Left ventricle myocardium superior (tissue), 1 donor: ENCODE results near the gene HYAL3. TPM values are rescaled to one million over a fixed set of nuclear protein-coding genes. Genes with fewer than 3 reads are reported as not detected.
"Not testable (repeated sequence)": the region's sequence is repeated elsewhere in the genome, so short reads cannot be mapped to it uniquely, and the experiment has no call there.

Experiments used
- ATAC-seq: fragments of 200-7000 bp; cut with Tn5 transposase; one replicate; pipeline ENCODE4 v1.9.1; 2020; ENCODE audit warnings: mild to moderate bottlenecking, moderate library complexity
- DNase-seq: peaks from one replicate; pipeline ENCODE4 v3.0.0-alpha.2; 2020
- intact Hi-C: fragments of 100-400 bp; cut with micrococcal nuclease; formaldehyde crosslinking; loops from one replicate; pipeline ENCODE4 v1.11.0; 2022
- total RNA-seq: library from RNA; stranded (reverse); fragmentation: NEBNext Ultra II Directional; extraction: Animal tissue kit (Norgen Biotek cat#: 25700); gene quantifications from one replicate; pipeline ENCODE4 v1.2.1, GENCODE V29; 2021
- donor health status: DM: no; HTN: yes; CAD: no; lungs with severe emphysema.

Gene HYAL3
- total RNA-seq, 1 donor from 2014 or later = 0.92 TPM

DNA sequence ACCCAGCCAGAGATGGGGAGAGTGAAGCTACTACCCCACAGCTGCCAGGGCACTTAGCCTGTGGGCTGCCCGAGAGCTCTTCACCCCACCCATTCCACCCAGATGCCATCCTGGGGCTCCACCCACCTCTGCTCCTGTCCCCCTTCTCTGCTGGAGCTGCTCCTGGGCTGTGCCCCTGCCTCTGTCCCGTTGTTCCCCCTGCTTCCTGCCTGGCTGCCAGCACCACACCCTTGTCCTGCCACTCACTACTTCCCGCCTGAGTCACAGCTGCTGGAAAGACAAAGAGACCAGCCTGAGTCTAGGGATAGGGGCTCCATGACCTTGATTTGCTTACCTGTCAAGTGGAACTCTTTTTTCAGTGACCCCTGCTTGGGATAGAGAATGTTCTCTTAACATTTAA, 50.8 kb downstream of the HYAL3 start:
- intact Hi-C loops = no loop called here
- ATAC-seq (peak; percentile 39), DNase-seq (peak; percentile 70)

DNA sequence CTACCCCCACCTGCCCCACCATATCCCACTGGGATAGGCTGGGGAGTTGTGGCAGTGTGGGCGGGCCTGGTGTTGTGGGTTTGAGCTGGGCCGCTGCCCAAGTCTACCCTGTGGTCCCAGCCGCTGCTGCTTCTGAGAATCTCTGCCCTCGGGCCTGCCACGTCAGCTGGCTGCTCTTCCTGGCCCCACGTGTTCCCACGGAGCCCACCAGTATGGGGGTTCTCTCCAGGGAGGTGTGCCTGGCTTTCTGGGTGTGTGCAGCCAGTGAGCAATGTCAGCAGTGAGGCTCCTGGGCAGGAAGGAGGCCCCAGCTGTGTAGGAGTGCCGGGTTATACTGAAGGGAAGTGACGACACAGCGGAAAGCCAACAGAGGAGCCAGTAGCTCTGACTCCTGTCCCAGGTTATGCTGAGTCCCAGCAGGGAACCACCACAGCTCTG, 52.7 kb downstream of the HYAL3 start:
- ATAC-seq = peak; percentile 34
- intact Hi-C loops = no loop called here
- DNase-seq = no peak

DNA sequence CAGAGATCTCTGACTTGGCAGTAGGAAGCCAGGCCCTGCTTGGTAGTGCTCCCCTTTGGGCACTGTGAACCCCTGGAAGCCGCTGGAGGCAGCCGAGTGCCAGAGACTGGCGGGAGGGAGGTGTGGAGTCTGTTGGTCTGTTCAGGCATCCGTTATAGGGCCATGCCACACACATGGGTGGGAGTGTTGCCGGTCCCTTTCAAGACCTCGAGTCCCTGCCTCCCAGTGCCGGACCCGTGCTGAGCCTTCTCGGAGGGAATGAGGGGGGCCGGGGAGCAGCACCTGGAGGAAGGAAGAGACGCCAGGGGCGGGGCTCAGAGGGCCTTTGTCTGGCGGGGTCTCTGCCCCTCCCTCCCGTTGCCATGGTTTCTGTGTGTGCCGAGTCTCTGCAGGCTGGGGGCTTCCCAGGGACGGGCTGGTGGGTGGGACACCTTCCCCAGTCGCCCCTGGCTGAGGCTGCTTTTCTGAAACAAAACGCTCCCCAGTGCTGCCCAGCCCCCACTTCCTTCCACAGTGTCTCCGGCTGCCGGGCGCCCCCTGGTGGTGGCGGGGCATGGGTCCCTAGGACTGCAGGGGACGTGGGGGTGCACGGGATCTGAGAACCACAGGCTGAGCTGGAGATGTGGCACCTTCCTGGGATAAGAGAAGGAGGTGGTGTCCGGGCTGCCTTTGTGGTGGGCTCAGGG, 53.2 kb downstream of the HYAL3 start:
- intact Hi-C loops = no loop called here
- peak; percentile 78 for ATAC-seq
- peak; percentile 95 for DNase-seq

DNA sequence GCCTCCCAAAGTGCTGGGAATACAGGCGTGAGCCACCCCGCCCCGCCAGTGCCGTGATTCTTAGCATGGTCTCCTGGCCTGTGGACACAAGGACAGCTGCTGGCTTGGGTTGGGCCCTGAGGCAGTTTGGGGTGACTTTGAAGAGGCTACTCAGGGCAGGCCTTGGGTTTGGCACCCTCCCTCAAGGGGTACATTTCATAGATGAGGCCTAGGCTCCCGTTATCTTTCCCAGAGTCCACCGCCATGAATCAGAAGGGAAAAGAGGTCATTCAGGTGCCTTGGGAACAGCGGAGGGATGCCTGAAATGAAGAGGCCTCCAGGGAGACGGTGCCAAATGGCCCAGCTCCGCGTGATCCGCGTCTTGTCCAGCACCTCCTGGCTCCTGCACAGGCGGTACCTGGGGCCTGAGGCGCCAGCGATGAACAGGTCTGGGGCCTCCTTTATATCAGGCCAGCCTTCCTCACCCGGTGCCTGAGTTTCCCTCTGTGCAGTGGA, 53.9 kb downstream of the HYAL3 start:
- intact Hi-C loops = no loop called here
- DNase-seq (no peak), ATAC-seq (no peak)

DNA sequence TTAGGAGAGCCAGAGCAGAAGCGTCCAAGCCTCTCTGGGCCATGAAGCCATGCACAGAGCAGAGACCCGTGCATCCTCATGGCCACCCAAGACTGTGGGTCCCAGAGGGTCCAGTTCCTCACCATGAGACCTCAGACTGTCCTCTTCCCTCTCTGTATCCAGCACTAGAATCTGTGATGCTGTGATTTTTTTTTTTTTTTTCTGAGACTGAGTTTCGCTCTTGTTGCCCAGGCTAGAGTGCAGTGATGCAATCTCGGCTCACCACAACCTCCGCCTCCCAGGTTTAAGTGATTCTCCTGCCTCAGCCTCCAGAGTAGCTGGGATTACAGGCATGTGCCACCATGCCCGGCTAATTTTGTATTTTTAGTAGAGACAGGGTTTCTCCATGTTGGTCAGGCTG, 54.4 kb downstream of the HYAL3 start:
- DNase-seq, intact Hi-C loops, ATAC-seq: not testable (repeated sequence)

DNA sequence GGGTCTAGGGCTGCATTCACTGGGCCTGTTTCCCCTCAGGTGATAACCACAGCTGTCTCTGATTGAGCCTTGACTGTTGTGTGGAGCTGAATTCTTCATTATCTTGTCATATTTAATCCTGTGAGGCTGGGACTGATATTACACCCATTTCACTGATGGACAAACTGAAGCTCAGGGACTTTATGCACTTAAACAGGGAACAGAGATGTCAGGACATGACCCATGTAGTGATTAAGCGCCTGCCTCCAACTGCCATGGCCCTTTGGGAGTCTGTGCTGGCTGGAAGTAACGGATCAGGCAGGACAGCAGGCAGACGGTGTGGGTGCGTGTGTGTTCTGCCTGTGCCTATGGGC, 55.7 kb downstream of the HYAL3 start:
- ATAC-seq (no peak), DNase-seq (no peak)
- intact Hi-C loops = no loop called here

DNA sequence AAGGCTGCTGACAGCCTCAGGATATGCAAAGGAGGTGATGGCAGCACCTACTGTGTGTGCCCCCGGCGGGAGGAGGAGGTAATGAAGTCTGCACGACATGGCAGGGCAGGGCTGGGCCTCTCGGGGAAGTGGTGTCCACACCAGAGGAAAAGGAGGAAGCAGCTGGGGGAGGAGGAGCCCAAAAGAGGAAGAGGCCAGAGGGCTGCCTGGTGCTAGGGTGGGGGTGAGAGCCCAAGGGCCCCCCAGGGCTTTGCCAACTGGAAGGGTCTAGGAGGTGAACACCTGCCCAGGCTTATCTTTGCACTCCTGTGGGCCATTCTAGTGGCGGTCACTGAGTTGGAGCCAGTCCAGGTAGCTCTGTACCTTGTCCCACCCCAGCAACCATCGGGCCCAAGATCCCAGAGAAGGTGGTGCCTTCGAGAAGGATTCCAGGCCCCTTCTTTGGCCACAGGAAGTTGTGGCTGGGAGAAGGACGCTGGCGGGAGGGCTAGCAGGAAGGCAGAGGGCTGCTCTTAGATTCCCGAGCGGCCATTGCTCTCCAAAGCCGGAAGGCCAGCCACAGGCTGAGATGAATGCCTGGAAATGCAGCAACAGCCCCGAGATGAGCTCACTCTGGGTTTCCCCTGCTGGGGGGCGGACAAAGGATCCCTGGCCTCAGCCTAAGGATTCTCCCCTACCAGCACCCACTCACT, 56.2 kb downstream of the HYAL3 start:
- DNase-seq = peak; percentile 77
- ATAC-seq = peak; percentile 24
- intact Hi-C loops = no loop called here

Other genes with a start within 250 kb of the HYAL3 start
- 73.8 TPM for gene RBM5, start 210.5 kb downstream of the HYAL3 start, total RNA-seq
- gene SEMA3F, start 144.1 kb downstream of the HYAL3 start, total RNA-seq = 11.4 TPM
- not detected for gene GNAT1, start 107.8 kb downstream of the HYAL3 start, total RNA-seq
- gene SLC38A3, start 94.1 kb downstream of the HYAL3 start, total RNA-seq = 10.4 TPM
- 137 TPM for gene GNAI2, start 63.2 kb downstream of the HYAL3 start, total RNA-seq
- gene SEMA3B, start 30.3 kb downstream of the HYAL3 start, total RNA-seq = 20.6 TPM
- gene LSMEM2, start 20.3 kb downstream of the HYAL3 start, total RNA-seq = 31.6 TPM
- gene IFRD2, start 7.0 kb downstream of the HYAL3 start, total RNA-seq = 79.3 TPM
- gene NAA80, start within 50 bp of the HYAL3 start, total RNA-seq = 6.7 TPM
- 70.0 TPM for gene HYAL1, start 4.2 kb upstream of the HYAL3 start, total RNA-seq
- gene HYAL2, start 23.3 kb upstream of the HYAL3 start, total RNA-seq = 36.0 TPM
- gene TUSC2, start 28.8 kb upstream of the HYAL3 start, total RNA-seq = 30.7 TPM
- gene RASSF1, start 41.4 kb upstream of the HYAL3 start, total RNA-seq = 10.5 TPM
- 0.07 TPM for gene ZMYND10, start 46.3 kb upstream of the HYAL3 start, total RNA-seq
- gene NPRL2, start 51.4 kb upstream of the HYAL3 start, total RNA-seq = 16.8 TPM
- gene CYB561D2, start 51.5 kb upstream of the HYAL3 start, total RNA-seq = 5.2 TPM
- gene TMEM115, start 60.1 kb upstream of the HYAL3 start, total RNA-seq = 27.4 TPM
- 2.8 TPM for gene CACNA2D2, start 204.2 kb upstream of the HYAL3 start, total RNA-seq